WTC11 (cell line): ENCODE results near the gene C12orf56. TPM values are rescaled to one million over a fixed set of nuclear protein-coding genes. Genes with fewer than 3 reads are reported as not detected.
"Not testable (repeated sequence)": the region's sequence is repeated elsewhere in the genome, so short reads cannot be mapped to it uniquely, and the experiment has no call there.

Experiments
- ATAC-seq: fragments of 200-7000 bp; cut with Tn5 transposase; 2 replicates; pipeline ENCODE4 v1.10.0; 2021; ENCODE audit warnings: mild to moderate bottlenecking, moderate library complexity
- CTCF ChIA-PET: fragments of 300-600 bp; sonication (Branson Sonifier 250); formaldehyde crosslinking; loops from one replicate; lab custom pipeline; 2021; ENCODE audit warnings: antibody characterized with exemption; lab: Charles Lee
- POLR2A ChIA-PET: fragments of 350-600 bp; sonication (Branson Sonifier 250); formaldehyde crosslinking; loops from one replicate; lab custom pipeline; 2021; ENCODE audit warnings: antibody characterized with exemption; lab: Charles Lee
- DNase-seq: peaks from one replicate; pipeline ENCODE4 v3.0.0; 2021; ENCODE audit warnings: low spot score
- H3K27ac Mint-ChIP-seq: 2 replicates; pipeline ENCODE4 v1.8.0; 2021; ENCODE audit warnings: mixed read lengths
- H3K27me3 Mint-ChIP-seq: 2 replicates; pipeline ENCODE4 v1.8.0; 2021; ENCODE audit warnings: low read depth, mild to moderate bottlenecking, moderate library complexity, mixed read lengths
- H3K36me3 Mint-ChIP-seq: 2 replicates; pipeline ENCODE4 v1.8.0; 2021; ENCODE audit warnings: mixed read lengths
- H3K4me1 Mint-ChIP-seq: 2 replicates; pipeline ENCODE4 v1.8.0; 2022; ENCODE audit warnings: mixed read lengths
- H3K4me3 Mint-ChIP-seq: 2 replicates; pipeline ENCODE4 v1.8.0; 2021; ENCODE audit warnings: mild to moderate bottlenecking, moderate library complexity, mixed read lengths
- H3K9me3 Mint-ChIP-seq: 2 replicates; pipeline ENCODE4 v1.8.0; 2021; ENCODE audit warnings: mixed read lengths
- NFATC4 ChIP-seq: fragments of 250-450 bp; sonication (Bioruptor Pico); IDR thresholded peaks from 2 replicates; pipeline ENCODE4 v1.9.0; 2021; ENCODE audit warnings: mild to moderate bottlenecking
- NFYB ChIP-seq: sonication (generic); formaldehyde crosslinking; conservative IDR thresholded peaks from 2 replicates; pipeline ENCODE4 v1.8.0; 2022; ENCODE audit warnings: low read depth, missing genetic modification reagents
- NR3C1 ChIP-seq: sonication (generic); formaldehyde crosslinking; conservative IDR thresholded peaks from 2 replicates; pipeline ENCODE4 v1.8.1; 2023; ENCODE audit warnings: low read depth, mild to moderate bottlenecking, missing genetic modification reagents
- PRRX2 ChIP-seq: fragments of 250-450 bp; sonication (Bioruptor Pico); IDR thresholded peaks from 2 replicates; pipeline ENCODE4 v1.8.0; 2021; ENCODE audit warnings: mild to moderate bottlenecking
- SMAD4 ChIP-seq: sonication (generic); formaldehyde crosslinking; IDR thresholded peaks from 2 replicates; pipeline ENCODE4 v1.8.0; 2022; ENCODE audit warnings: mild to moderate bottlenecking, missing genetic modification reagents
- USF2 ChIP-seq: sonication (generic); formaldehyde crosslinking; IDR thresholded peaks from 2 replicates; pipeline ENCODE4 v1.8.1; 2023; ENCODE audit warnings: mild to moderate bottlenecking, missing genetic modification reagents, moderate library complexity
- ZNF263 ChIP-seq: sonication (generic); formaldehyde crosslinking; IDR thresholded peaks from 2 replicates; pipeline ENCODE4 v1.8.1; 2022; ENCODE audit warnings: low read depth, mild to moderate bottlenecking, moderate library complexity, missing genetic modification reagents
- ZNF281 ChIP-seq: sonication (generic); formaldehyde crosslinking; IDR thresholded peaks from 2 replicates; pipeline ENCODE4 v1.8.0; 2023; ENCODE audit warnings: mild to moderate bottlenecking, missing genetic modification reagents
- ZNF317 ChIP-seq: sonication (generic); formaldehyde crosslinking; IDR thresholded peaks from 2 replicates; pipeline ENCODE4 v1.8.1; 2023; ENCODE audit warnings: low read depth, mild to moderate bottlenecking, moderate library complexity, missing genetic modification reagents, borderline replicate concordance
- ZNF423 ChIP-seq: fragments of 250-450 bp; sonication (Bioruptor Pico); IDR thresholded peaks from 2 replicates; pipeline ENCODE4 v2.1.2; 2022; ENCODE audit warnings: mild to moderate bottlenecking, moderate library complexity
- total RNA-seq: library from RNA; stranded (reverse); gene quantifications from 3 replicates; pipeline ENCODE4 v1.2.3, GENCODE V29; 2021
- TF ChIP-seq, protein P1 (sequence below): sonication (generic); formaldehyde crosslinking; IDR thresholded peaks from 2 replicates; pipeline ENCODE4 v1.8.0; 2022; ENCODE audit warnings: mild to moderate bottlenecking, missing genetic modification reagents
- TF ChIP-seq, protein P2 (sequence below): sonication (generic); formaldehyde crosslinking; IDR thresholded peaks from 2 replicates; pipeline ENCODE4 v1.8.0; 2023; ENCODE audit warnings: missing genetic modification reagents, mild to moderate bottlenecking, borderline replicate concordance
- TF ChIP-seq, protein P3 (sequence below): sonication (generic); formaldehyde crosslinking; IDR thresholded peaks from 2 replicates; pipeline ENCODE4 v1.8.1; 2023; ENCODE audit warnings: mild to moderate bottlenecking, missing genetic modification reagents
- TF ChIP-seq, protein P4 (sequence below): sonication (generic); formaldehyde crosslinking; conservative IDR thresholded peaks from 2 replicates; pipeline ENCODE4 v1.8.1; 2022; ENCODE audit warnings: mild to moderate bottlenecking, missing genetic modification reagents

C12orf56 gene
- total RNA-seq, 1 experiment from 2014 or later = 2.5 TPM

DNA sequence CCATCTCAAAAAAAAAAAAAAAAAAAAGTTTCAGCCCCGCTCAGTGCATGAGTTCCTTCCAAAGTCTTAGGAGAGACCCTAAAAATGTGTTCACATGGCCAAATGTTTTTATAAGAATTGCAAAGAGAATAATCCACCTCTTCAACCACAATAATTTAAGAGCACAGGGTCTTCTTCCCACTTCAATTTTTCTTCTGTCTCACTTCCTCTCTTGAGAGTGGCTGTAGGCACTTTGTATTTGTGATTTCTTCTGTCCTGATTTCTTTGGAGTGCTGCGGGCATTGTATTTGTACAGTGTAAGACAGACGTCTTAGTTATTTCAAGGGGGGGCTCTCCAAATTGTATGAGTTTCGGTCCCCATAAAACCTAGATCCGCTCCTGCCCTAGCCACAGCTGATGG lies 58.3 kb downstream of the C12orf56 start:
- H3K27me3 Mint-ChIP-seq = no peaks in the 10 kb centered on the region
- TF ChIP-seq NR3C1 (CRISPR knock-in tag) (no peak), ZNF281 (CRISPR knock-in tag) (no peak)
- TF ChIP-seq, protein P1, sequence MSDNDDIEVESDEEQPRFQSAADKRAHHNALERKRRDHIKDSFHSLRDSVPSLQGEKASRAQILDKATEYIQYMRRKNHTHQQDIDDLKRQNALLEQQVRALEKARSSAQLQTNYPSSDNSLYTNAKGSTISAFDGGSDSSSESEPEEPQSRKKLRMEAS (CRISPR knock-in tag) = no peak
- peaks cover 5% of the 10 kb centered on the region for H3K36me3 Mint-ChIP-seq
- no peaks in the 10 kb centered on the region for H3K4me1 Mint-ChIP-seq
- ChIA-PET CTCF (no interaction called here), POLR2A (no interaction called here)
- no peak overlapping the region for H3K27ac Mint-ChIP-seq
- ATAC-seq (no peak), DNase-seq (no peak)
- H3K4me3 Mint-ChIP-seq = no peak overlapping the region
- H3K9me3 Mint-ChIP-seq = peaks cover 6% of the 10 kb centered on the region

DNA sequence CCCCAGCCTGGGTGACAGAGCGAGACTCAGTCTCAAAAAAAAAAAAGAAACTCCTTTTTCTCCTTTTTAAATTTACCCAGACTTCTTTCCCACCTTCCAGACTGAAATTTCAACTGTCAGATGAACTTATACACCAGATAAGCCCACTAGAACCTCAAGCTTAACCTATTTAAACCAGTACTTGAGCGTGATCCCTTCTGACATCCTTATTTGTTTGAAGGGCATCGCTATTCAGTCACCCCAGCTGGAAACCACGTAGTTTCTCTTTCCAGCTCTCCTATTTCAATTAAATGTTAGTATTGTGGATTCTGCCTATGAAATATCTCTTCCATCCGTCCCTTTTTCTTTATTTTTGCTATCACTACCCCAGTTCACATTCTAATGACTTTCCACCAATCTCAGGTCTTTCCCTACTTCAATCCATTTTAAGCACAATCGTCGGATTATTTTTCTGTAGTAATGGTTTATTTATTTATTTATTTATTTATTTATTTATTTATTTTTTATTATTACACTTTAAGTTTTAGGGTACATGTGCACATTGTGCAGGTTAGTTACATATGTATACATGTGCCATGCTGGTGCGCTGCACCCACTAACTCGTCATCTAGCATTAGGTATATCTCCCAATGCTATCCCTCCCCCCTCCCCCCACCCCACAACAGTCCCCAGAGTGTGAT lies 61.4 kb downstream of the C12orf56 start:
- H3K4me3 Mint-ChIP-seq, H3K27ac Mint-ChIP-seq, H3K27me3 Mint-ChIP-seq, POLR2A ChIA-PET, CTCF ChIA-PET, H3K9me3 Mint-ChIP-seq, H3K36me3 Mint-ChIP-seq, DNase-seq, ATAC-seq, H3K4me1 Mint-ChIP-seq: not testable (repeated sequence)

DNA sequence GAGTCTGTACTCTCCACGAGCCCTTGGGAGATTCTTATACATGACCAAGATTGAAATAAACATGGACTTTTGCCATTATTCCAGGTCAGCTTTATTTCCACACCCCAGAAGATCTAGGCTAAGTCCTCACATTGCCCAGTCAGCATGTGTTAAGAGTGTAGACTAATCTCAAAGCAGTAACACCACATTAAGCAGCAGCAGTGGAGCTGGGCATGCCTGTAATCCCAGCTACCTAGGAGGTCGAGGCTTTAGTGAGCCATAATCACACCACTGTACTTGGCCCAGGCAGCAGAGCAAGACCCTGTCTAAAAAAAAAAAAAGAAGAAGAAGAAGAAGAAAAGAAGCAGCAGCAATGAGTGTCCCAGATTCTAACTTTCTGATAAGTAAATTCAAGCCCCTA lies 65.5 kb downstream of the C12orf56 start:
- no peak overlapping the region for H3K27ac Mint-ChIP-seq
- H3K36me3 Mint-ChIP-seq = peaks cover 5% of the 10 kb centered on the region
- peaks cover 20% of the 10 kb centered on the region for H3K4me1 Mint-ChIP-seq
- TF ChIP-seq, protein P2, sequence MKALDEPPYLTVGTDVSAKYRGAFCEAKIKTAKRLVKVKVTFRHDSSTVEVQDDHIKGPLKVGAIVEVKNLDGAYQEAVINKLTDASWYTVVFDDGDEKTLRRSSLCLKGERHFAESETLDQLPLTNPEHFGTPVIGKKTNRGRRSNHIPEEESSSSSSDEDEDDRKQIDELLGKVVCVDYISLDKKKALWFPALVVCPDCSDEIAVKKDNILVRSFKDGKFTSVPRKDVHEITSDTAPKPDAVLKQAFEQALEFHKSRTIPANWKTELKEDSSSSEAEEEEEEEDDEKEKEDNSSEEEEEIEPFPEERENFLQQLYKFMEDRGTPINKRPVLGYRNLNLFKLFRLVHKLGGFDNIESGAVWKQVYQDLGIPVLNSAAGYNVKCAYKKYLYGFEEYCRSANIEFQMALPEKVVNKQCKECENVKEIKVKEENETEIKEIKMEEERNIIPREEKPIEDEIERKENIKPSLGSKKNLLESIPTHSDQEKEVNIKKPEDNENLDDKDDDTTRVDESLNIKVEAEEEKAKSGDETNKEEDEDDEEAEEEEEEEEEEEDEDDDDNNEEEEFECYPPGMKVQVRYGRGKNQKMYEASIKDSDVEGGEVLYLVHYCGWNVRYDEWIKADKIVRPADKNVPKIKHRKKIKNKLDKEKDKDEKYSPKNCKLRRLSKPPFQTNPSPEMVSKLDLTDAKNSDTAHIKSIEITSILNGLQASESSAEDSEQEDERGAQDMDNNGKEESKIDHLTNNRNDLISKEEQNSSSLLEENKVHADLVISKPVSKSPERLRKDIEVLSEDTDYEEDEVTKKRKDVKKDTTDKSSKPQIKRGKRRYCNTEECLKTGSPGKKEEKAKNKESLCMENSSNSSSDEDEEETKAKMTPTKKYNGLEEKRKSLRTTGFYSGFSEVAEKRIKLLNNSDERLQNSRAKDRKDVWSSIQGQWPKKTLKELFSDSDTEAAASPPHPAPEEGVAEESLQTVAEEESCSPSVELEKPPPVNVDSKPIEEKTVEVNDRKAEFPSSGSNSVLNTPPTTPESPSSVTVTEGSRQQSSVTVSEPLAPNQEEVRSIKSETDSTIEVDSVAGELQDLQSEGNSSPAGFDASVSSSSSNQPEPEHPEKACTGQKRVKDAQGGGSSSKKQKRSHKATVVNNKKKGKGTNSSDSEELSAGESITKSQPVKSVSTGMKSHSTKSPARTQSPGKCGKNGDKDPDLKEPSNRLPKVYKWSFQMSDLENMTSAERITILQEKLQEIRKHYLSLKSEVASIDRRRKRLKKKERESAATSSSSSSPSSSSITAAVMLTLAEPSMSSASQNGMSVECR (CRISPR knock-in tag) = no peak
- TF ChIP-seq ZNF317 (CRISPR knock-in tag) (no peak), ZNF423 (no peak), PRRX2 (no peak), SMAD4 (CRISPR knock-in tag) (no peak), ZNF263 (no peak), NFYB (no peak), NFATC4 (no peak), USF2 (no peak)
- TF ChIP-seq, protein P3, sequence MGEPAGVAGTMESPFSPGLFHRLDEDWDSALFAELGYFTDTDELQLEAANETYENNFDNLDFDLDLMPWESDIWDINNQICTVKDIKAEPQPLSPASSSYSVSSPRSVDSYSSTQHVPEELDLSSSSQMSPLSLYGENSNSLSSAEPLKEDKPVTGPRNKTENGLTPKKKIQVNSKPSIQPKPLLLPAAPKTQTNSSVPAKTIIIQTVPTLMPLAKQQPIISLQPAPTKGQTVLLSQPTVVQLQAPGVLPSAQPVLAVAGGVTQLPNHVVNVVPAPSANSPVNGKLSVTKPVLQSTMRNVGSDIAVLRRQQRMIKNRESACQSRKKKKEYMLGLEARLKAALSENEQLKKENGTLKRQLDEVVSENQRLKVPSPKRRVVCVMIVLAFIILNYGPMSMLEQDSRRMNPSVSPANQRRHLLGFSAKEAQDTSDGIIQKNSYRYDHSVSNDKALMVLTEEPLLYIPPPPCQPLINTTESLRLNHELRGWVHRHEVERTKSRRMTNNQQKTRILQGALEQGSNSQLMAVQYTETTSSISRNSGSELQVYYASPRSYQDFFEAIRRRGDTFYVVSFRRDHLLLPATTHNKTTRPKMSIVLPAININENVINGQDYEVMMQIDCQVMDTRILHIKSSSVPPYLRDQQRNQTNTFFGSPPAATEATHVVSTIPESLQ = no peak
- TF ChIP-seq, protein P4, sequence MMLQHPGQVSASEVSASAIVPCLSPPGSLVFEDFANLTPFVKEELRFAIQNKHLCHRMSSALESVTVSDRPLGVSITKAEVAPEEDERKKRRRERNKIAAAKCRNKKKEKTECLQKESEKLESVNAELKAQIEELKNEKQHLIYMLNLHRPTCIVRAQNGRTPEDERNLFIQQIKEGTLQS (CRISPR knock-in tag) = no peak
- H3K4me3 Mint-ChIP-seq = no peak overlapping the region
- DNase-seq (no peak), ATAC-seq (no peak)
- ChIA-PET POLR2A (no interaction called here), CTCF (no interaction called here)
- H3K9me3 Mint-ChIP-seq = peaks cover 11% of the 10 kb centered on the region
- no peaks in the 10 kb centered on the region for H3K27me3 Mint-ChIP-seq
